HepG2 (cell line): Measurements from ENCODE around the gene SOAT2. TPM values are rescaled to one million over a fixed set of nuclear protein-coding genes. Genes with fewer than 3 reads are reported as not detected.

Experiments
- CEBPG ChIP-seq: IDR thresholded peaks from 2 replicates; pipeline ENCODE4 v1.6.1; 2016
- CHD2 ChIP-seq: IDR thresholded peaks from 2 replicates; pipeline ENCODE4 v1.6.1; 2011; ENCODE audit warnings: low read depth, low read length, improper control_type of control experiment
- ERF ChIP-seq: IDR thresholded peaks from 2 replicates; pipeline ENCODE4 v1.6.1; 2018; ENCODE audit warnings: missing biosample characterization, missing genetic modification reagents
- FOSL2 ChIP-seq: sonication (generic); formaldehyde crosslinking; IDR thresholded peaks from 2 replicates; pipeline ENCODE4 v1.4.0; 2020; ENCODE audit warnings: missing genetic modification reagents
- FOXP1 ChIP-seq, 2 experiments: fragments of 450-650 bp in 1 of 2; IDR thresholded peaks; 2 replicates each; pipeline ENCODE4 v1.6.1; 2017 to 2018; ENCODE audit warnings: antibody characterized with exemption in 1 of 2
- IKZF1 ChIP-seq: fragments of 450-650 bp; IDR thresholded peaks from 2 replicates; pipeline ENCODE4 v1.7.1; 2016
- KDM1A ChIP-seq: IDR thresholded peaks from 2 replicates; pipeline ENCODE4 v1.6.1; 2016; ENCODE audit warnings: missing compliant biosample characterization
- MEIS2 ChIP-seq: sonication (generic); formaldehyde crosslinking; IDR thresholded peaks from 2 replicates; pipeline ENCODE4 v1.9.0; 2021; ENCODE audit warnings: mild to moderate bottlenecking, missing genetic modification reagents
- MIER3 ChIP-seq: IDR thresholded peaks from 2 replicates; pipeline ENCODE4 v1.6.1; 2016; ENCODE audit warnings: missing compliant biosample characterization, borderline replicate concordance
- YEATS2 ChIP-seq: sonication (generic); formaldehyde crosslinking; IDR thresholded peaks from 2 replicates; pipeline ENCODE4 v1.4.0; 2020; ENCODE audit warnings: missing genetic modification reagents, borderline replicate concordance
- ZNF205 ChIP-seq: IDR thresholded peaks from 2 replicates; pipeline ENCODE4 v1.6.1; 2018; ENCODE audit warnings: missing biosample characterization, missing genetic modification reagents
- ZNF274 ChIP-seq: sonication (generic); formaldehyde crosslinking; IDR thresholded peaks from 2 replicates; pipeline ENCODE4 v1.5.1; 2020; ENCODE audit warnings: mild to moderate bottlenecking, missing genetic modification reagents
- ZNF660 ChIP-seq: sonication (generic); formaldehyde crosslinking; IDR thresholded peaks from 2 replicates; pipeline ENCODE4 v1.5.1; 2020; ENCODE audit warnings: mild to moderate bottlenecking, low read depth, missing genetic modification reagents, borderline replicate concordance
- ZNF775 ChIP-seq: sonication (generic); formaldehyde crosslinking; IDR thresholded peaks from 2 replicates; pipeline ENCODE4 v1.4.0; 2020; ENCODE audit warnings: missing genetic modification reagents, mild to moderate bottlenecking, moderate library complexity, borderline replicate concordance
- polyA plus RNA-seq, 8 experiments: library from polyadenylated mRNA; depleted of rRNA in 3 of 8; stranded (reverse) in 7 of 8; unstranded in 1 of 8; fragments of >200 nt; fragmentation: Illumina TruSeq in 4 of 8; extraction: Trizol in 4 of 8; gene quantifications; 2 replicates each; pipeline versions ENCODE4 v1.2.1 to v1.2.3, GENCODE V29; 2011 to 2016; ENCODE audit warnings: low read depth in 4 of 8, missing spikeins in 1 of 8, mixed read lengths in 1 of 8; ENCODE audit not compliant: insufficient read depth in 1 of 8
- total RNA-seq, 5 experiments: library from RNA; depleted of rRNA; stranded (reverse); fragments of >200 nt; fragmentation: Illumina TruSeq; extraction: Trizol; gene quantifications; 2 replicates each; pipeline ENCODE4 v1.2.3, GENCODE V29; 2016; ENCODE audit warnings: low read depth in 1 of 5
- TF ChIP-seq, protein P1 (sequence below): sonication (generic); formaldehyde crosslinking; IDR thresholded peaks from 2 replicates; pipeline ENCODE4 v1.5.1; 2020; ENCODE audit warnings: mild to moderate bottlenecking, missing genetic modification reagents, borderline replicate concordance
- TF ChIP-seq, protein P2 (sequence below): fragments of 450-650 bp; IDR thresholded peaks from 2 replicates; pipeline ENCODE4 v1.6.1; 2016
- TF ChIP-seq, protein P3 (sequence below): sonication (generic); formaldehyde crosslinking; IDR thresholded peaks from 2 replicates; pipeline ENCODE4 v1.5.1; 2020; ENCODE audit warnings: missing genetic modification reagents, mild to moderate bottlenecking, borderline replicate concordance
- TF ChIP-seq, protein P4 (sequence below): sonication (generic); formaldehyde crosslinking; IDR thresholded peaks from 2 replicates; pipeline ENCODE4 v1.5.1; 2020; ENCODE audit warnings: missing genetic modification reagents, mild to moderate bottlenecking, borderline replicate concordance
- TF ChIP-seq, protein P5 (sequence below), 2 experiments: sonication (generic) in 1 of 2; formaldehyde crosslinking in 1 of 2; IDR thresholded peaks; 2 replicates each; pipeline versions ENCODE4 v1.4.0 to v1.6.1; 2018 to 2020; ENCODE audit warnings: missing genetic modification reagents in 2 of 2, borderline replicate concordance in 1 of 2, low read depth in 1 of 2, mild to moderate bottlenecking in 1 of 2, missing biosample characterization in 1 of 2

The SOAT2 gene
- total and polyA plus RNA-seq, 2 of the 13 experiments (the other 11 are each of a cell fraction or from before 2014, with no cell fraction given): 14.9 to 108 TPM

DNA sequence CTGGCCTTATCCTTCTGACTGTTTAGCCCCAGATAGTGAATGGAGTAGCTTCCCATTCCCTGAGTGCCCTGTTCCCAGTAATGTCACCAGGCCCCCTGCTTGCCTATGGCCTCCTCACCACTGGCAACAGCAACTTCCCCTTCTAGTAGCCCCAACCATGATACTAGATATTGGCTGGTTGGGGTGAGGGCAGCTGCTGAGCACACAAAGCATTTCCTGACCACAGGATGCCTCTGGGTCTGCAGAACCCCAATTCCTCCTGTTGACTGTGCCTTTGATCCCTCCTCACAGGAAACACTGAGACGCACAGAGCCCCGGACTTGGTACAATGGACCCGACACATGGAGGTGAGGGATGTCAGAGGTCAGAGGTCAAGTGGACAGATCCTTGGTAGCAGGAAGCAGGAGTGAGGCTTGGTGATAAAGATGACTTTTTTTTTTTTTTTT is 597 bp downstream of the SOAT2 start (continued):
- TF ChIP-seq YEATS2 (CRISPR knock-in tag) (no peak), CEBPG (CRISPR knock-in tag) (0 out of 2 replicates have a peak, but pooled peaks have one; percentile 10), FOXP1 (IDR thresholded peaks at IDR 0.05) (no peak), FOXP1 (CRISPR knock-in tag; IDR thresholded peaks at IDR 0.05) (peak; percentile 86), FOSL2 (CRISPR knock-in tag) (peak; percentile 46; the same call in 1 of the 2 replicates), MIER3 (CRISPR knock-in tag) (peak; percentile 24; the same call in 1 of the 2 replicates), ERF (CRISPR knock-in tag) (peak; percentile 47), ZNF775 (CRISPR knock-in tag) (no peak), IKZF1 (no peak), KDM1A (CRISPR knock-in tag) (peak; percentile 67; the same call in 1 of the 2 replicates), ZNF660 (CRISPR knock-in tag) (no peak), CHD2 (no peak), MEIS2 (peak; percentile 27; the same call in 1 of the 2 replicates), ZNF274 (no peak), ZNF205 (CRISPR knock-in tag) (no peak; the same call in 1 of the 2 replicates)
- TF ChIP-seq, protein P1, sequence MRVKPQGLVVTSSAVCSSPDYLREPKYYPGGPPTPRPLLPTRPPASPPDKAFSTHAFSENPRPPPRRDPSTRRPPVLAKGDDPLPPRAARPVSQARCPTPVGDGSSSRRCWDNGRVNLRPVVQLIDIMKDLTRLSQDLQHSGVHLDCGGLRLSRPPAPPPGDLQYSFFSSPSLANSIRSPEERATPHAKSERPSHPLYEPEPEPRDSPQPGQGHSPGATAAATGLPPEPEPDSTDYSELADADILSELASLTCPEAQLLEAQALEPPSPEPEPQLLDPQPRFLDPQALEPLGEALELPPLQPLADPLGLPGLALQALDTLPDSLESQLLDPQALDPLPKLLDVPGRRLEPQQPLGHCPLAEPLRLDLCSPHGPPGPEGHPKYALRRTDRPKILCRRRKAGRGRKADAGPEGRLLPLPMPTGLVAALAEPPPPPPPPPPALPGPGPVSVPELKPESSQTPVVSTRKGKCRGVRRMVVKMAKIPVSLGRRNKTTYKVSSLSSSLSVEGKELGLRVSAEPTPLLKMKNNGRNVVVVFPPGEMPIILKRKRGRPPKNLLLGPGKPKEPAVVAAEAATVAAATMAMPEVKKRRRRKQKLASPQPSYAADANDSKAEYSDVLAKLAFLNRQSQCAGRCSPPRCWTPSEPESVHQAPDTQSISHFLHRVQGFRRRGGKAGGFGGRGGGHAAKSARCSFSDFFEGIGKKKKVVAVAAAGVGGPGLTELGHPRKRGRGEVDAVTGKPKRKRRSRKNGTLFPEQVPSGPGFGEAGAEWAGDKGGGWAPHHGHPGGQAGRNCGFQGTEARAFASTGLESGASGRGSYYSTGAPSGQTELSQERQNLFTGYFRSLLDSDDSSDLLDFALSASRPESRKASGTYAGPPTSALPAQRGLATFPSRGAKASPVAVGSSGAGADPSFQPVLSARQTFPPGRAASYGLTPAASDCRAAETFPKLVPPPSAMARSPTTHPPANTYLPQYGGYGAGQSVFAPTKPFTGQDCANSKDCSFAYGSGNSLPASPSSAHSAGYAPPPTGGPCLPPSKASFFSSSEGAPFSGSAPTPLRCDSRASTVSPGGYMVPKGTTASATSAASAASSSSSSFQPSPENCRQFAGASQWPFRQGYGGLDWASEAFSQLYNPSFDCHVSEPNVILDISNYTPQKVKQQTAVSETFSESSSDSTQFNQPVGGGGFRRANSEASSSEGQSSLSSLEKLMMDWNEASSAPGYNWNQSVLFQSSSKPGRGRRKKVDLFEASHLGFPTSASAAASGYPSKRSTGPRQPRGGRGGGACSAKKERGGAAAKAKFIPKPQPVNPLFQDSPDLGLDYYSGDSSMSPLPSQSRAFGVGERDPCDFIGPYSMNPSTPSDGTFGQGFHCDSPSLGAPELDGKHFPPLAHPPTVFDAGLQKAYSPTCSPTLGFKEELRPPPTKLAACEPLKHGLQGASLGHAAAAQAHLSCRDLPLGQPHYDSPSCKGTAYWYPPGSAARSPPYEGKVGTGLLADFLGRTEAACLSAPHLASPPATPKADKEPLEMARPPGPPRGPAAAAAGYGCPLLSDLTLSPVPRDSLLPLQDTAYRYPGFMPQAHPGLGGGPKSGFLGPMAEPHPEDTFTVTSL (CRISPR knock-in tag): no peak
- TF ChIP-seq, protein P2, sequence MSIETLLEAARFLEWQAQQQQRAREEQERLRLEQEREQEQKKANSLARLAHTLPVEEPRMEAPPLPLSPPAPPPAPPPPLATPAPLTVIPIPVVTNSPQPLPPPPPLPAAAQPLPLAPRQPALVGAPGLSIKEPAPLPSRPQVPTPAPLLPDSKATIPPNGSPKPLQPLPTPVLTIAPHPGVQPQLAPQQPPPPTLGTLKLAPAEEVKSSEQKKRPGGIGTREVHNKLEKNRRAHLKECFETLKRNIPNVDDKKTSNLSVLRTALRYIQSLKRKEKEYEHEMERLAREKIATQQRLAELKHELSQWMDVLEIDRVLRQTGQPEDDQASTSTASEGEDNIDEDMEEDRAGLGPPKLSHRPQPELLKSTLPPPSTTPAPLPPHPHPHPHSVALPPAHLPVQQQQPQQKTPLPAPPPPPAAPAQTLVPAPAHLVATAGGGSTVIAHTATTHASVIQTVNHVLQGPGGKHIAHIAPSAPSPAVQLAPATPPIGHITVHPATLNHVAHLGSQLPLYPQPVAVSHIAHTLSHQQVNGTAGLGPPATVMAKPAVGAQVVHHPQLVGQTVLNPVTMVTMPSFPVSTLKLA: no peak
- TF ChIP-seq, protein P3, sequence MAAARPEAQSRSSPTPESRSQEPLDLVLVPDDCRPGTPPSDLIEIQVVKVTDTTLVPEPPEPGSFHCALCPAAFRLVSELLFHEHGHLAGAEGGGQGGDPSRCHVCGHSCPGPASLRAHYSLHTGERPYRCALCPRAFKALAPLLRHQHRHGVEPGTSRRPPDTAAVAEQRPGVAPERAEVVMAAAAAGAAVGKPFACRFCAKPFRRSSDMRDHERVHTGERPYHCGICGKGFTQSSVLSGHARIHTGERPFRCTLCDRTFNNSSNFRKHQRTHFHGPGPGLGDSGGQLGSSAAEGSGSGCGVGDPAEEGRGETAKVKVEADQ (CRISPR knock-in tag): no peak
- TF ChIP-seq, protein P4, sequence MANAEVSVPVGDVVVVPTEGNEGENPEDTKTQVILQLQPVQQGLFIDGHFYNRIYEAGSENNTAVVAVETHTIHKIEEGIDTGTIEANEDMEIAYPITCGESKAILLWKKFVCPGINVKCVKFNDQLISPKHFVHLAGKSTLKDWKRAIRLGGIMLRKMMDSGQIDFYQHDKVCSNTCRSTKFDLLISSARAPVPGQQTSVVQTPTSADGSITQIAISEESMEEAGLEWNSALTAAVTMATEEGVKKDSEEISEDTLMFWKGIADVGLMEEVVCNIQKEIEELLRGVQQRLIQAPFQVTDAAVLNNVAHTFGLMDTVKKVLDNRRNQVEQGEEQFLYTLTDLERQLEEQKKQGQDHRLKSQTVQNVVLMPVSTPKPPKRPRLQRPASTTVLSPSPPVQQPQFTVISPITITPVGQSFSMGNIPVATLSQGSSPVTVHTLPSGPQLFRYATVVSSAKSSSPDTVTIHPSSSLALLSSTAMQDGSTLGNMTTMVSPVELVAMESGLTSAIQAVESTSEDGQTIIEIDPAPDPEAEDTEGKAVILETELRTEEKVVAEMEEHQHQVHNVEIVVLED (CRISPR knock-in tag): no peak
- TF ChIP-seq, protein P5, sequence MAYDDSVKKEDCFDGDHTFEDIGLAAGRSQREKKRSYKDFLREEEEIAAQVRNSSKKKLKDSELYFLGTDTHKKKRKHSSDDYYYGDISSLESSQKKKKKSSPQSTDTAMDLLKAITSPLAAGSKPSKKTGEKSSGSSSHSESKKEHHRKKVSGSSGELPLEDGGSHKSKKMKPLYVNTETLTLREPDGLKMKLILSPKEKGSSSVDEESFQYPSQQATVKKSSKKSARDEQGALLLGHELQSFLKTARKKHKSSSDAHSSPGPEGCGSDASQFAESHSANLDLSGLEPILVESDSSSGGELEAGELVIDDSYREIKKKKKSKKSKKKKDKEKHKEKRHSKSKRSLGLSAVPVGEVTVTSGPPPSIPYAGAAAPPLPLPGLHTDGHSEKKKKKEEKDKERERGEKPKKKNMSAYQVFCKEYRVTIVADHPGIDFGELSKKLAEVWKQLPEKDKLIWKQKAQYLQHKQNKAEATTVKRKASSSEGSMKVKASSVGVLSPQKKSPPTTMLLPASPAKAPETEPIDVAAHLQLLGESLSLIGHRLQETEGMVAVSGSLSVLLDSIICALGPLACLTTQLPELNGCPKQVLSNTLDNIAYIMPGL (CRISPR knock-in tag; IDR thresholded peaks at IDR 0.05; ENCODE audit: borderline replicate concordance in 1 of 2, low read depth in 1 of 2): 0 out of 4 replicates have a peak, but pooled peaks of 1 of the 2 experiments have one; percentile 29
